HG03558 (cell line): ENCODE results near the gene PCDH9.

Experiments
- ATAC-seq: cut with Tn5 transposase; IDR thresholded peaks from one replicate; pipeline ENCODE4 v1.9.1; 2021; ENCODE audit warnings: moderate number of reproducible peaks; ENCODE audit not compliant: unreplicated experiment; ENCODE audit errors: extremely low read depth

PCDH9 gene

DNA sequence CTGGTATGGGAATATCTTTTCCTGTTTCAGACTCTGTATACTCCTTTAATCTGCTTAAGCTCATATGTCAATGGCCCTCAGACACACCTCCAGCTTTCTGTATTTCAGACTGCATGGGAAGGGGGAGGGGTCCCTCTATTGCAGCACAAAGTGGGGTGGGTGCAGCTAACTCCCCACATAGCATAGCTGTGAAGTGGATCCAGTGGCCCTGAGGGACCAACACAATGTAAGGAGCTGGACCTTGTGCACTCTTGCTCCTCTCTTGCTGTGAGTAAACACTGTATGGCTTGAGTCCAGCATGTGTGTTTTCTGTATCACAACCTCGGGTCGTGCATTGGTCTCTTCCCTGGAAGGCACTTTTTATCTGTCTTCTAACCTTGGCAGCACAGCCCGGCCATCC lies 669.9 kb downstream of the PCDH9 start:
- ATAC-seq = no peak

DNA sequence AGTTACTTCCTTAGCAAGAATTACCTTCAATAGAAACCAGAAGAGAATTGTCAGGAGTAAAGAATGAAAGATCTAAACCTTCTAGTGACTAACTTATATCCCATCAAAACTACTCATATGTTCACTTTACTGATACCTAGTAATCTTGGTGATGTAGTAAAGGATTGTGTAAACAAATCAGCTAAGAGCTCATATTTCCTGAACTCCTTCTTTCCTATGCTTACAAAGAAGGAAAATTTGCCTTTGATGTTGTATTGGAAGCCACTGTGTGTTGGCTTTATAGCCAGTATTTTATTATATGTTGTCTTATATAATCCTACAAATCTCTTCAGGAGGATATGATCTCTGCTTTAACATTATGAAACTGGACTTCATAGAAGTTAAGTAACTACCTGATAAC lies 671.0 kb downstream of the PCDH9 start:
- no peak for ATAC-seq

DNA sequence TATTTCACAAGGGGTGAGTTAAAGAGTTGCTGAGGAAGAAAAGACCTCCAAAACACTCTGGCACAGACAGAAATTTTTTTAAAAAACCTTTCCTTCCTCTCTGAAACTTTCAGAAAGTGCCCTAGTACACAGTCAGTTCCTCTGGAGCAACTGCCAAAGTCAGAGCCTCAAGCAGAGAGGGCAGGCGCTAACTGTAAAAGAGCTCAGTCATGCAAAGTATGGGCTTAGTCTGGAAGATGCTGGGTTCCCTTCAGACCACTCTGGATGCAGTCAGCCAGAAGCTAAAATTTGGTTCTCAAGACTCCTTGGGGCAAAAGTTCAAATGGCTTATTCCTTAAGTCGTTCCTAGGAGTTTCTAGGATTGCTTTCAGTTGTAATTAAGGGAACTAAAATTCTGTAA lies 671.6 kb downstream of the PCDH9 start:
- ATAC-seq = no peak

DNA sequence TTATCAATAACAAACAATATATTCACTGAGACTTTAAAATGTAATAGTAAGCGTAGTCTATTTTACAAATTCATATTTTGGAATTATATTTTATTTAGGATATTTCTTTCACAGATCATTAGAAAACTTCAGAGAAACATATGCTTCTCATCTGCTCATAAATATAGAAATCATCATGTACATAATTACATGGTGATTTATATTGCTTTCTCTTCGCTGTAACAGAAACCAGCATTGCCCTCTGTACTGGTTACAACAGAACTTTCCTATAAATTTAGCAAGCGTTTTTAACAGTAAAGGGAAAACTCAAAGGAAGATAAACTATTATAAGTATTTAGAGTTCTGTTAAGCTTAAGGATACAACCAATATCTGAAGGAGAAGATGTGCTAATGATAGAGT lies 672.8 kb downstream of the PCDH9 start:
- no peak for ATAC-seq

DNA sequence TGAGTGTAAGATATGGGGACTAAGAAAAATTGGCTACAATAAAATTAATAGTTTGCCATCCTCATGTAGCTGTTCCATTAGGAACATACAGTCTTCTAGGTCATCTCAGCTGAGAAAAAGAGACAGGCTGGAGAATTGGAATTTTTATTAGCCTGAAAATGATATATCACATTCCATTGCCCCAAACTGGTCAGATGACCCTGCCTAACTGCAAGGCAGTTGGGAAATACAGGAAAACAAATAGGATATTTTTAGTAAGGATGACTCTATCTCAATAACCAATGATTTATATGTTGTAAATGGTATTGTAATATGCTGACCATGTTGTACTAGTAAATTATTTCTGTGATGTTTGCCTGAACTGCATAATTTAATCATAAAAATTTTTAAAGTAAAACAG lies 673.8 kb downstream of the PCDH9 start:
- ATAC-seq = no peak

DNA sequence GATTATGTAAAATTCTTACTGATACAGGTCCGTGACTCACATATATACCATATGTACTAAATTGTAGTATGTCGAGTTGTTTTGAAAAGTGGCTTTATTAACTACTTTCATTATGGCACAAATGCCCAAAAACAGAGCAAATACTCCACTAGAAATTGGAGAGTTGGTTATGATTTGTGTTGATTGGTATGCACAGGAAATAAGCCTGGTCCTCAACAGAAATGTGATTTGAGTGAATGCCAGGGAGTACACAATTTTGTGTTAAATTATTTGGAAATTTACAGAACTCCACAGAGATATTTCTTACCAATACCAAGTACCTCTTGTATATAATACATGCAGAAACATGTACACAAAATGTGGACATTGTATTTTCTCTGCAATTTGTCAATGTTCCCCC lies 676.7 kb downstream of the PCDH9 start:
- ATAC-seq = no peak

DNA sequence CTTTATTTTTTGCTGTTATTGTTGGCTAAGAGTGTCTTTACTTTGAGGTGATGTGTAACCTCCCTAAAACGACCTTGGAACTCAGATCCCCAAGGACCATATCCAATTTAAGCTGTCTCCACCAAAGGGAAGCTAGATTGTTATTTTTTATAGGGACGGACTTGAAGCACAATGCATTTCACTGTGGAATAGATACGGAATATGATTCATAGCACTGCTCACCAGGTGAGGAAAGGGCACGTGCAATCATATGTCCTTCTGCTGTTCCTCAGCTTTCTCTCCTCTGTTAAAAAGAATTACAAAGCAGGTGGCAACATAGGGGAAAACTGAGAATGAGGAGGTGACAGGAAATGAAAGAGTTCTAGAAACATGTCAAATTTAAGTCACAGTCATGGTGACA lies 679.0 kb downstream of the PCDH9 start:
- ATAC-seq = no peak

DNA sequence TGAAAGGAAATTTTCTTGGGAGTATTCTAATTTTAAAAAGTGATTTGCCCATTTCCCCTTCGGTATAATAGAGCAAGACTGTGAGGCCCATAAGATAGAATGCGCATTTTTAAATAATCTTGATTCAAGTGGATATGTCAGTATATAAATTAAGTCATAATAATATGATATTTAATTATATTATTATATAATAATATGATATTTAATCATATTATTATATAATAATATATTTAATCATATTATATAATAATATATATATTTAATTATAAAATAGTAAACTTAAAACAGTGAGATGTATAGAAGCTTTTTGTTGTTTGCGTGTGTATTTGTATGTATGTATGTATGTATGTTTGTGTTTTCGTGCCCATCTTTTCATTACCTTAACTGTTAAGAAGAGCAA lies 682.5 kb downstream of the PCDH9 start:
- no peak for ATAC-seq

DNA sequence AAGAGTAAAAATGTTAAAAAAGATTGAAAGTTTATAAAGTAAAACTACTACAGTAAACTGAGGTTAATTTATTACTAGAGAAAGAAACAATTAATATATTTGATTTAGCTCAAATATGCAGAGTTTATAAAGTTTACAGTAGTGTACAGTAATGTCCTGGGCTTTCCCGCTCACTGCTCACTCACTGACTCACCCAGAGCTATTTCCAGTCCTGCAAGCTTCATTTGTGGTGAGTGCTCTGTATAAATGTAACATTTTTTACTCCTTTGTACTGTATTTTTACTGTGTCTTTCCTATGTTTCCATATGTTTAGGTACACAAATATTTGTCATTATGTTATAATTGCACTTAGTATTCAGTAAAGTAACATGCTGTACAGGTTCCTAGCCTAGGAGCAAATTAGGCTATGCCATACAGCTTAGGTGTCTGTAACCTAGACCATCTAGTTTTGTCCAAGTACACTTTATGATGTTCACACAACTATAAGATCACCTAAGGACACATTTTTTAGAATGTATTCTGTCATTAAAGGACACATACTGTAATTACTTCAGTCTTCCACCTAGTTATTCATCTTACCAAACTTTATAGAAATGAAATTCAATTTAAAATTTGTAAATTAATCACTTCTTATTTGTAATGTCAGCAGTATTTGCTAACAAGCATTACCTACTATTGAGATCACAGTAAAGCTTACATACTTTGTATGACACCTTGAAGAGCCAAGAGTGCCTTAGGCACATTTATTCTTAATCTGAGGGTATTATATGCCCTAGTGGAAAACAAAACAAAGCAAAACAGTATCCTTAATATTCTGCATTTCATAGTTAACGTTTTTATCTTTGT lies 683.4 kb downstream of the PCDH9 start:
- no peak for ATAC-seq

DNA sequence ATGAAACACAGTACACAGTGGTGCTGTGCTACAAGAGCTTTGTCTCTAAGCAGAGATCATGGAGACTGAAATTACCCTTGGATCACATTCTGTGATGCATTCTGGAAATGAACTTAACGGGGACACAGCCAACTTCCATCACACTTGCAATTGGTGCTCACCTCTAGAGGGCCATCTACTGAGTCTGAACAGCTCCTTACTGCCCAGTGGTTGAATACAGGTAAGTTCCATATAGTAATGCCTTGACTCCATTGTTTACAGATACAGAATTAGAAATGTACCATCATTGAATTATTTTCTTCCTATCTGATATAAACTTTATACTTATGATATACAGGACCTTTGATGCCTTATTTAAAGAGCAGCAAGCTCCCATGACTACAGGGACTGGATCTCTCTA lies 686.4 kb downstream of the PCDH9 start:
- no peak for ATAC-seq

DNA sequence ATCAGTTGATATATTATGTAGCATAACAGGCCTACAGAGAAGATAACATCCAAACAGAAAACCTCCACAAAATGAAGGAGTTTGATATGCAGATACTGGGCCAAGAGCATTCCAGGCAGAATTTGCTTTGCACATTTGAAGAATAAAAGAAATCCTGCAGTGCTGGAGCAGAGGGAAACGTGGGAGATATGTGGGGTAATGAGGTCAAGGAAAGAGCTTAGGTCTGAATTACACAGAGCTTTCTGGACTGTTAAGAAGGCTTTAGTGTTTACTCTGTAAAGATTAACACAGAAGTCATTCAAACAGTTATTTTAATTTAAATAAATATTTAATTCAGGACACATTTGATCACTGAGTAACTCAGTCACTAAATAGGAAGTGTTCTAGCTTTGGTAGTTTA lies 692.7 kb downstream of the PCDH9 start:
- ATAC-seq = no peak

DNA sequence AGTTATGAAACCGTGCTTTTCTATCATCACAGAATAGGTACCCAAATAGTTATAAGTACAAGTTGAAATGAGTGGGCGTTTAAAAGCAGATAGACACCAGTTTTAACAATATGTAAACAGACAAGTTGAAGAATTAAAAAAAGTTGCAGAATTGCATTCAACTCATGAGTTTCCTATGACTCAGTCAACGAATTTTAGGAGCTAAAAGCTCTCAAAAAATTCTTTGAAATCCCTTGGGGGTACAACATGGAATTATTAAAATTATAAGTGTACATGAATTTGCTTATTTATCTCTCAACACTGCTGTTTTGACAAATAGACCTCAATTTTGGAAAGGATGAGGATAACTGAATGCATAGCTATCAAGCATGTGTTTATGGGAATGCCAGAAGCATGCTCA lies 693.4 kb downstream of the PCDH9 start:
- ATAC-seq = no peak

DNA sequence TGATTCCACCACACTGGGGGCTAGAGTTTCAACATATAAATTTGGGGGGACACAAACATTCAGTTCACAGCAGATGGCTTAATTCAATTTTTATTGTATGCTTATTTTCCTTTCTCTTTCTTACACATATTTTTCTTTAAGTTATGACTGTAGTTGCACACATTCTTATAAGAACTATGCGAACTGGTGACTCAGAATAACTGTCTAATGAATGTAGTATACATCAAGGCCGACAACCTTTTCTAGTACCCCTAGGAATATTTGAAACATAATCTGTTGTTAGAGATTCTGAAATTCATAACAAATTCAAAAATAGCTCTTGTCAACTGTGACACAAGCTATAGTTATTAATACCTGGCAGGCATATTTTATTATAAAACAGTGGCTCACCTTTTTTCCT lies 695.6 kb downstream of the PCDH9 start:
- ATAC-seq = no peak

DNA sequence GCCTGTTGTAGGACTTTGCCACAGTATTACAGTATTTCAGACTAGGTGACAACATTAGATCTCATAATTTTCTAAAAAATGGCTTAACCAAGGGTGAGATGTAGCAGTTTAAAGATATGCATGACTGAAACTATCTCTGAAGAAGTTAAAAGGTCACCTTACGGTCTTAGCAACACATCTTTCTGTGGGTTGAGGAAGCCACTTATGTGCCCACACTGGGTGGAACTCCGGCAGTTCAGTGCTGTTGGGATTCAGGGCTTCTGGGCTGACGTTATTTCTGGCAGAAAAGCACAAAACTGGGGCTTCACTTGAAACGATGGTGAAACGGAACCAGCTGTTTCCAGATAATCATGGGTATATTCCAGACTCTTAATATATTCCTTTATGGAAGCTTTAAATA lies 697.3 kb downstream of the PCDH9 start:
- no peak for ATAC-seq

DNA sequence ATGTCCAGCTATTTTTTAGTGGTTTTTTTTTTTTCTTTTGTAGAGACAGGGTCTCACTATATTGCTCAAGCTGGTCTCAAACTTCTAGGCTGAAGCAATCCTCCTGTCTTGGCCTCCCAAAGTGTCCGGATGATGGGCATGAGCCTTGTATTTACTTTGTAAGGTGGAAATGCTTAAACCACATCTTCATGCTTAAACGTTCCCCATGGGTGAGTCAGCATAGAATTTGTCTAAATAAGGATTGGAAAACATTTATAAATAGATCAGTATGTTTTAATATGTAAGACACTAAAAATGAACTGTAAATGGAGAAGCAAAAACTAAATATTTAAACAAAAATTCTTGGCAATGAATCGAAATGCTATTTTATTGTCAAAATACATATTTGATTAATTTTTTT lies 698.0 kb downstream of the PCDH9 start:
- ATAC-seq = no peak

DNA sequence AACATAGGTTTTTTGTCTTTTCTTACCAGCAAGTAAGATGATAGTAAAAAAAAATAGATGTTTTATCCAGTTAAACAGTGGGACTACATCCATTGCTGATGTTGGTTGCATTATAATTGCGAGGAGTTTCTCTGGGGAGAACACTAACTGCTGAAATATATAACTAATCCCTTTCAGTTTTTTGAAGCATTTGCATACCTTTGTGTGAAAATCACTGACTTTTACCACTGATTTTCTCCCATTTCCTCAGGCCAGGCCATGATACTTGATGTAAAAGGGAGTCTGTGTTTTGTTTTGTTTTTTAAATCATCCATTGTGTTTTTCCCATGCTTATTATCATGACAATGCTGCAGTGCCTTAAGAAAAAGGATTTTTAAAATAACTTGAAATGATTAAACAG lies 699.5 kb downstream of the PCDH9 start:
- no peak for ATAC-seq

DNA sequence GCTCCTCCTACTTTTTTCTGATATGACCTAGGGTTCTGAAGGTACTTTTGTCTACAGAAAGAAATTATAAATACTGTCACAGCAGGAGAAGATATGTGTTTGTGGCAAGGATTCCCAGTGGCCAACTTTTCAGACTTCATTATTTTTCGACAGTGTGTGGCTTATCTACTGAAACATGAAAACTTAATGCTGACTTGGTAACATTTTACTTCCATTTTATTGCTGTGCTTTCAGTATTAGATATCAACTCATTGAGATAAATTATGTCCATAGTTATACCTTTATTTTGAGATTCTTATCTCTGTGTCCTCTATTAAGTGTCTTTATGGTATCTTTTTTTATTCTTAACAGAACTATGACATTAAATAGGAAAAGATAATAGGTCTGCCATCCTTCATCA lies 700.0 kb downstream of the PCDH9 start:
- no peak for ATAC-seq

DNA sequence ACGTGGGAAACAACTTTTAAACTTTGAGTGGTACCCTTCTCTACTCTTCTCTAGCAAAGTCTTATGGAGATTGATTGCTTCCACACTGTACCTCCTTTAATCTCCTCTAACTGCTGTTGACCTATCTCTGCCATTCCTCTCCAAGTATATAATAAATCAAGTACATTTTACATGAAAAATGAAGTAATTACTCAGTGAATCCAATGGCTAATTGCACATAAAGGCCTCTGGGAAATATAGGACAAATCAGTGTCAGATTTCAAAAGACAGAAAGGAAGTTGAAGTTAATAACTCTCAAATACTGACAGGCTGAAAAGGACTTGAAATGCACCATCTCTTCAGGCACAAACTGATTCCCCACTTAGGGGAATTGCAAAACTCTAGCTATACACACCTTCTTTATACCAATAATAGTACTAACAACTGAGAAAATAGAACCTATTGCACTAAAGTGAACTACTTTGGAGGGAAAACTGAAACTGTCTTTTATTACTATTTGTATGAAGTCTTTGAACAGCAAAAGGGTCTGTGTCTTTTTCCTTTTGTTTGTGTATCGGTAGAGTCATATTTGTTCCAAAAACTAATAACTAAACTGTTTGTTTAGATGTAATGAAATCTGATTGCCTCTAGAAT lies 701.1 kb downstream of the PCDH9 start:
- ATAC-seq = no peak

DNA sequence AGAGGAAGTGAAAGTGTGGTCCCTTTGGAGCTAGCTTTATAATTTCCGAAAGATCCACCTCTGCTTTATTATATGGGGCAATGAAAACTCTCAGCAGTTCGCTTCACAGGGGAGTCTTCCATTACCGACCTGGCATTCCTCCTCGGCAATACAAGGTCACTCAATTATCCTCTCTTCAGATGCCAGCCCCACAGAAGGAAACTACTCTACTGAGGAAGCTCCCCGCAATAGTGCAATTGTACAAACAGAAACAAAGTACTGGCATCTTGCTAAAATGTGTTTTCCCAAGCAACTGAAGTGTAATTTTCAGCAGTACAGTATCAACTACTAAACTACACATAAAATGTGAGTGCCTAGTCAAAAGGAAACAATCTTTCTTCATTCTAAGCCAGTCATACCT lies 702.0 kb downstream of the PCDH9 start:
- no peak for ATAC-seq

DNA sequence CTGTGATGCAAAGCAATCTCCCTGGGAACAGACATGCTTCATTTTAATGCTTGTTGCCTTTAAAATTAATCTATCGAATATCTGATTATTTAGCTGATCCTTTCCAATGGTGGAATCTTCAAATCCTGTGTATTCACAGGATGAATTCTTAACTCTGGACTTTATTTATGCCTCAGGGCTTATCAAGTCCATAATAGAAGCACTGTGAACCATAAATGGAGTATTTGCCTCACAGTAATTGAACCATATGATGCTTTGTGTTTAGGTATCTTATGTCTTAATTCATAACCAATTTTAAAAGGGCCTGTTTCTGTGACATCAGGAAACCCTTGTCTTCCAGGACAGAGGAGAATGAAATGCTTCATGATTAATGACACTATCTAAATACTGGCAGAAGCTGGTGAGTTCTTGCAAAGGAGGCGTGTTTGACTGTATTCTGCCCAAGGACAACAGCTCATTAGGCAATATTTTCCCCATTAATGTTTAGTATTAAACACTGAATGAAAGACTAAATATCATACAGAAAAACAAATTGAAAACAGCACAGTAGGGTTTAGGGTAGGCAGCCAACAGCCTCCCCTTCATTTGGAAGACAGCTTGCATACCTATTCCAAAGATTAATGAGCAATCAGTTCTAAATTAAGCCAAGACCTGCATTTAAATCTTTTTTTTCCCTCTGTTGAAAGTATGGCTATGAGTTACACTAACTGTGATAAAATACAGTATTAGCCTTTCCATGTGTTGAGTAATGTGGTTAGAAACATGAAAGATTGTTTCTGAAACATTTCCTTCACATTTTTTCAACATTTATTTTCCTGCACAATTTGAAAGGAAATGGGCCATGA lies 709.4 kb downstream of the PCDH9 start:
- no peak for ATAC-seq

DNA sequence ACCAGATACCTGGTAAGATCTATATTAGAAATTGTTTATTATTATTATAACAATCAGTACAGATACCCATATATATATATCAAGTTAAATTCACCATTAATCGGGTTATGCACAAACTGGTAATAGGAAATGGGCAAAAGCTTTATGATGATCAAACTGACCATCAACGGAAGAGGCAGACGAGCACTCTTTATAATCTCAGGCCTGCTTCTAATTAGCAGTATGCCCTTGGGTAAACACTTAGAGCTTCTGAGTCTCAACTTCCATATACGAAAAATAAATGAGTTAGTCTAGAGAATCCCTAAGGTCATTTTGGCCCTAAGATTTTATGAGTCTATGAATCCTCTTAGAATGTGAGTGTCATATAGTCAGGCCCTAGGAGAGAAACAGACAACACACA lies 710.9 kb downstream of the PCDH9 start:
- no peak for ATAC-seq
